GM19438 (cell line): Measurements from ENCODE around the gene MAML2.

Experiments
- ATAC-seq: cut with Tn5 transposase; IDR thresholded peaks from one replicate; pipeline ENCODE4 v1.9.1; 2021; ENCODE audit warnings: low read depth; ENCODE audit not compliant: unreplicated experiment

Gene MAML2

DNA sequence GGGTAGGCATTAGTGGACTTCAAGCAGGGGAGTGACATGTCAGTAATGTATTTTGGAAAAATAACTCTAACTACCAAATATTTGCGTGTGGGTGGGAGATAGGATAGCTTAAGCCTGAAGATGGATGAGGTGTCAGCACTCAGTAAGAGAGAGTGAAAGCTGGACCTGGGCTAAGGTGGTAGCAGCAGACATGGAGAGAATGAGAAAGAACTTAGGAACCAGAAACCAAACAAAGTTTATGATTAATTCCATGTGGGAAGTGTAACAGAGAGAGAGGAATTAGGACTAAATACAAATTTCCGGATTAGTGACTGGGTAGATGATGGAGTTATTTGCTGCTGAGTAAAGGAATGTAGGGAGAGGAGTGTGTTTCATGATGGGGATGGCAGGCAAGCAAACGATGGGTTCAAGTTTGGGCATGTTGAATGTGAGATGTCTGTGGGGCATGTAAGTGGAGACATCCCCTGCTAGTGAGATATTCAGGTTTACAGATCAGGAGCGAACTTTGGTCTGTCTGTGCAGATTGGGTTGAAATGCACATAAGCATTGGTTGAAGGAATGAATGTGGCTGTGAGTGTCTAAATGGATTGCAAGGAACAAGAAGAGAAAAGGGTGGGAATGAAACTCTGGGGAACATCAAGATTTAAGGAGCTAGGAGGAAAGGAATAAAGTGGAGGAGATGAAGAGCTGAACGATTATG is 233.5 kb downstream of the MAML2 start:
- no peak for ATAC-seq

DNA sequence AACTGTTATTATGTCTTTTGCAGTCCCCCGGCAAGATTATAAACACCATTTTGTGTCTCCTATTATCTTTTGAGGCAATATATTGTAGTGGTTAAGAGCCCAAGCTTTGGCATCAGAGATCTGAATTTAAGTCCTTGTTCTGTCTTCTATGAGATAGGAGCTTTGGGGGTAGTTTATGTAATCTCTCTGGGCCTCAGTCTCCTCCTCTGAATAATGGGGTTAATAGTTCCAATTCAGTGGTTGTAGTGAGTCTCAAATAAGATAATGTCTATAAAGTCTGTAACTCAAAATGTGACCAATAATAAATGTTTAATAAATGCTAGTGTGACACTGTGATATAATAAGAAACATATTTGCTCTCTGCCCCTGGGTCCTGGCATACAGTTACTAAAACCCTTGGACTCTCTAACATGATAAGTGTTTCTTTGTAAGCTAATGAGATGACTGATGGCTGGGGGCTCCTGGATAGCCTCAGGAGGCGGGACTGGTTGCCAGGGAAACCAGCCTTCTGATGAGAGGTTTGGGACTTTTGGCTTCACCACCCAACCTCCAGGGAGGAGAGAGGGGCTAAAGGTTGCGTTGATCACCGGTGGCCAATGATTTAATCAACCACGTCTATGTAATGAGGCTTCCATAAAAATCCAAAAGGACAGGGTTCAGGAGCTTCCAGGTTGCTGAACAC is 235.7 kb downstream of the MAML2 start:
- ATAC-seq: no peak

DNA sequence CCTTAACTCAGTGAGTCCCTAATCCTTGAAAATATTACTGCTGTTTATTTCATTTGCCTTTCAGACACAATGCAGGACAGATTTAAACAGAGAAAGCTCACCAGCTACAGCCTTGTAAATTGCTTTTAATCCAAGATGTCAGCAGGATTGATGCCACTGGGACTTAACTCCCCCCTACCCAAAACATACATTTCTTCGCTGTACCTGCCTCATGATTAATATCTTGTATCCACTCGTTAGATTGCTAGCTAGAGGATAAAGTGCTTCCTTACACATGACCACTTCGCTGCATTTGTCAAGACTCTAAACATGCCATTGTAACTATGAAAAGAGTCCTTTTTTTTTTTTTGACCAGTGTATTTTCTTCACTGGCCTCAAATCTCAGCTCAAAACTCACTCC is 236.3 kb downstream of the MAML2 start:
- no peak for ATAC-seq

DNA sequence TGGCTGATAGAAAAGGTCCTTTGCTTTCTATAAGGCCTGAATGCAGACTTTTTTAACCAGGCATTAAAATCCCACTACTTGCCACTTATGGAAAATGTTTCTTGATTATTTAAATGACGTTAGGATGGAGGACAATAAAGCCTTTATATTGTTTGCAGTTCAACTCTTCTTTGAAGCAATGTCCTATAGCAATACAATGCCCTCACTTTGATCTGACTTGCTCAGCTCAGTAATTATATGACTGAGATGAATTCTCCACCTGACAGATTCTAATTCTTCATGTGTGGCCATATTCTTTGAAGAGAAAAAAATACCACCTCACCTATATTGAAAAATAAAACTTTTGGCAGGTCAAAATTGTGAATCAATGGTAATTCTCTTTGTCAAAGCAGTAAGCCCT is 237.1 kb downstream of the MAML2 start:
- no peak for ATAC-seq

DNA sequence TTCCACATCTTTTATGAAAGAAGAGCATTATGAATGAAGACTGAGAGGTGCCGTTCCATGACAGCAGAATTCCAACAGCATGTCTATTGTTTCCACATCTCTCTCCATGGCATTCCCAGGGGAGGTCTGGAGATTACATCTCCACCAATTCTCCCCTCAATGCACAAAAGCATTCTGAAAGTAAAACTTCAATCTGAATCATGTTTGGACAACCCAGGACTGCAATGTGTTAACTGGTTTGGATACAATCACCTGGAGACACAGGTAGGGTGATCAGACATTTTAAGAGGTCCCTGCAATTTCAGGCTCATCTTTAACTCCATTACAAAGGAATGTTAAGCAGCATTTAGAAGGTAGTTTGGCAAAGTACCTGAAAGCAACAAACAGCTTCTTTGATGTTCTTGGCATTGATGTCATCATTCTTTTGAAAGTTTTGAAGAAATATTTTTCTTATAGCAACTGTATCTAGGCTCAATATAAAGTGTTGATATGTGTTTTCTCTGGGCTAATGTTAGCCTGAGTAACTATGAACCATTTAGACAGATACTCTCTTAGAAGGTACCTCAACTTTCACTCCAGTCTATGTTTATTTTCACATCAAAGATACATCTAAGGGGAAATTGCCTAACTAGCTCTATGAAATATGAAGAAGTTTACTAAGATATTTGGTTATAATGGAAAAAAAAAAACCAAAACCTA is 237.6 kb downstream of the MAML2 start:
- no peak for ATAC-seq

DNA sequence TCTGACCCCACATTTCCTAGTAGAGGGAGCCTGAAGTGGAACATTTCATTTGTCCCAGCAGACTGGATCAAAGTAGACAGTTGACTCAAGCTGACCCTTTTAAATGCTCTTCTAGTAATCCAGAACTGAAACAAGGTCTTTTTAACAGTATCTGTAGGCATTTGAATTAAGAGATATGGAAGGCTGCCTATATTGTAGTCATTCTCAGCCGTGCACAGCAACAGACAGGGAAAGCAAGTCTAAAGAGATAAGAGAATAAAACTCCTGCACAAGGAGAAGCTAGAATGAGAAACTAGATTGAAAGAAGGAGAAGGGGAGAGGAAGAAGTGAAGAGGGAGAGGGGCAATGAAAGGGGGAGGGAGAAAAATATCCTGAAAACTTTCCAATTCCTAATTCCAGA is 238.5 kb downstream of the MAML2 start:
- ATAC-seq: no peak

DNA sequence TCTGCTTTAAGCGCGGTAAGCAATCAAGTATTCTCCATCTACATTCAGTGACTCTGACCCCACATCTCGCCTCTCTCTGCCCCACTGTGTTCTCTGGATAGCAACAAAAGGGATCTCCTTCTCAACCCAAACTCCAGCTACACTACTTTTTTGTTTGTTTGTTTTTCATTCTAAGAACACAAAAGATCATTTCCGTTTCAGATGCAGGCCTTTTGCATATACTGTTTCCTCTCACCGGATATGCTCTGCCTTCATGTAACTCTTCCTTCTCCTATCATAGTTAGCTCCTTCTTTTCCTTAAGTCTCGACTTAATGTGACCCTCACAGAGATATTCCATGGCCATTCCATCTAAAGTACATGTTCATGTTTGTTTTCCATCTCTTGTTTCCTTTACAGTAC is 239.3 kb downstream of the MAML2 start:
- ATAC-seq: no peak

DNA sequence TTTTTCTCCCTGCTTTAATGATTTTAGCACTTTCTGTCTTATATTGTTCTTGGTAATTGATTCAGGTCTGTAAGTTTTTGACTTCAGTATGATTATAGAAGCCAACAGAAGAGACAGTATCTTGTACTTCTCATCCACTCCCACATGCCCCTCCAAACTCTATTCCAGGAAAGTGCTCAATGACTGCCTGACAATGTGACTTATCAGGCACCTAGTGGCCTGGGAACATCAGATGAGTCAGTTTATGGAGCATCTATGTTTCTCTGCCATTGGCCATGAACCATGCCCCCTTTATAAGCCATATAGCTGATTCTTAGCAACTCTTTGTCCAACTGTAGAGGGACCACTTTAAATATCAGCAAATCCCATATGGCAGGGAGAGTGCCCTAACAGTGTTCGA is 239.9 kb downstream of the MAML2 start:
- no peak for ATAC-seq

DNA sequence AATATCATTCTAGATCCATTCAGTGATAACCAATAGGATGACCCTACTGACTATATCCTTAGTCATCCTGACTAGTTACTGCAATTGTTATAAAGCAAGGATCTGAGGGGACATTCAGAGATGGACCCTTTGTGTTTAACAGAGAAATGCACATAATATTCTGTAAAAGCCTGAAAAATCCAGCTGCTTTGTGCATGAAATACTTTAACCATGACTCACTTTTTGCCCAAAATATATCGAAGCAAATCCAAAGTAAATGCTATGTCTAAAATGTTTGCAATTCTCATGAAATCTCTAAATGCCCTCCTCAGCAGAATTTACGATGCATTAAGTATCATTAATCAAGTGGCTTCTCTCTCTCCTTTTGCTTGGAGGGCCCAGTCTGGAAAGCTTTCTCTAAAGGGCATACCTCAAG is 240.3 kb downstream of the MAML2 start:
- ATAC-seq: no peak

DNA sequence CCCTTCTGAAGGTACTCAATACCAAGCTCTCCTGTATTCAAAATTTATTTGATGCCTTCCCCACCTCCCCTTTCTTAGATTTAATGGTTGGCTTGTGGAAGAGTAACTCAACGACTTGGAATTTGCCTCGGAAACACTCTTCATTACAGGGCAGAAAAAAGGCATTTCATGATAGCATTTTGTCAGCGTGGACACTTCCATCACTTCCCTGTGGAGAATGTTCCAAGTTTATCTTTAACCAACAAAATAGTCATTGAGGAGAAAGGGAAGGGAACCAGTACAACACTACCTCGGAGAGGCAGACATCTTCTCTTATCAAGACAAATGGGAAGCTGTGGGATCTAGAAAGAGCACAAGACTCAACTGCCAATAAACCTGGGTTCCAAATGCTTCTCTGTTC is 241.8 kb downstream of the MAML2 start:
- ATAC-seq: no peak

DNA sequence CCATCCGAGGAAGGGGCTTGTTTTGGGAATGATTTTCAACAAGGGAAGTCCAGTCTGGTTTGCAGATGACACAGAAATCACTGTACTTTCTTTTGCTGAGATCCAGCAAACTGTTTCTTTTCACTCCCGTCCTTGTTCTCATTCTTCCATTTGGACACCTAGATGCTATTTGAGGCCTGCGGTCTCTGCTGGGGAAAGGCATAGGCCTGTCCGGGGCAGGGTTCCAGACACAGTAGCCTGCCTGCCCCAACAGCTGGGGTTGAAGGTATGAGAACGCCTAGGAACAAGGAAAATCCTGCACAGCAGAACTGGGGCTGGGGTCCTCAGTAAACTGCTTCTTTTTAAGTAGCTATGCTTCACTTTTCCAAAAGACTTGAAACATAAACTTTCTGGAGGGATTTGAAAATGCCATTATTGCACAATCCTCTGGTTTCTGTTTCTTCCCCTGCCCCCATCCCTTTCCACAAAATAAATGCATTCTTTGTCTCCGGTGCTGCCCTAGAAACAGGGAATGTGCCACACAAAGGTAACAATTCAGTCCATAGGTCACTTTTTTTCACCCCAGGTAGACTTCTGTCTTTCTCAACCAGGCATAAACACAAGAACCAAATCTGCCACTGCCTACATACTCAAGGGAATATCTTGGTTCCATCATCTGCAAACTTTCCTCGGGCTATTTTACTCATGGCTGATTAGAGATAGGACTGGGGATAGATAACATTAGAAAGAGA is 244.3 kb downstream of the MAML2 start:
- ATAC-seq: no peak

DNA sequence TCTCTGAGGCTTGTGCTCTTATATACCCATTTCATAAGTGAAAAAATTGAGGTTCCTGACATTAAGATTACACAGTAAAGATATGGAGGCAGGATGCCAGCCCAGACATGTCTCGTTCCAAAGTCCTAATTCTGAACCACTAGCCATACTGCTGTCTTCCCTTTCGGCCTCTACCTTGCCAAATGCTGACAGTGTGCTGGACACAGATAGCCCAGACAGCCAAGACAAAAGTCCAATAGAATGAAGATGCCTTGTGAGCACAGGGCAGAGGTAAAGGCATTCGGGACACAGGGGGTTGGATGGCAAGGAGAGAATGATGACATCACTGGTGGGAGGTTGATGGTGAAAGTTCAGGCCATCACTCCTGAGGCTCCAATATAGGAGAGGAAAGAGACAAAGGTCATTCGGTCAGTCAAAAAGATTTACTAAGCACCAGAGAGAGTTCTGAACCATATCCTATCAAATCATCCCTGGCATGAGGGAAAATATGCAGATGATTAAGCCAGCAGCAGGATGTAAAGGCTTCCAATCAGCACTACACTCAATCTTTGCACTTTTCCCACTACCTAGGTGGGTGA is 245.1 kb downstream of the MAML2 start:
- ATAC-seq: no peak

DNA sequence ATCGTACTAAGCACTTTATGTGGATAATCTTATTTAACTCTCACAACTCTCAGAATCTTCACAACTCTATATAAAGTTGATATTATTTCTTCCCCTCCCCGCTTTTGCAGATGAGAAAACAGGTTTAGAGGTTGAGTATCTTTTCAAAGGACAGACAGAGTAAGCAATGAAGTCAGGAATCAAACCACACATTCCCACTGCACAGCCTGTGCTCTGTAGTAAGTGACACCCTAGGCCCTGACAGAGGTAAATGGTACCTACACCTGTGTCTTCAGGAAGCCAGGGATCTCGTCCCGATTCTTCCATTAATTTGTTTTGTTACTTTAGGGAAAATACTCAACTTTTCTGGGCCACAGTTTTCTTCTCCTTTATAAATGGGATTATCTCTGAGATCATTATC is 246.6 kb downstream of the MAML2 start:
- ATAC-seq: no peak

DNA sequence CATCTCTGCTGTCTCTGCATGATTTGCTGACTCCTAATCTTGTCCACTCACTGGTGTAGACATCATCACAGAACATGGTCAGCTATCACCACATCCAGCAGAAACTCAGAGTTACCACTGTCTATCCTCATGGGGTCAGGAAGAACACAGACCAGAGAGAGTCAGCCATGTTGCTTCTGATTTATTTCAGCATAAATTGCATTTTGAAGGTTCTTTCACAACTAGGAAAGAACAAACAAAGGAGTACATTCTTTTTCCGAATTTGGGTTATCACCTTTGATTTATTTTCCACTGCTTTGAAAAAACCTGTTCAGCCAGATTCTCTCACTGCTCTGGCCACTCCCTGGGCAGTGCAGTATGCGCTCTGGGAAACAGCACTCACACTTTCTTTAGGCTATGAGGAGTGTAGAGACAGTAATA is 247.1 kb downstream of the MAML2 start:
- no peak for ATAC-seq

DNA sequence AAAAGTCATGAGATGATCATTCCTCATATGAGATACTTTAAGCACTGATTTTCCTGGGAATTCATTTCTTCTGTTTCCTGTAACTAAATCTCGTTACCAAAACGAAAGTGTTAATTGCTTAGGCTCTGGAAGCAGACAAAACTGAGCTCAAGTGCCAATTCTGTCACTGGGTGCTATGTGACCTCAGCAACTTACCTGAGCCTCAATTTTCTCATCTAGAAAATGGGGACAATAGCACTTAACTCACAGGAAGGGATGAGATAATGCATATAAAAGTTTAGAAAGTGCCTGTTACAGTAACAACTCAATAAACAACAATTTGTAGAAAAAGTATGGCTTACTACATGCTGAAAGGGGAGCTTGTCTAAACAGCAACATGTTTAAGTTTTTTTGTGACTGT is 248.8 kb downstream of the MAML2 start:
- no peak for ATAC-seq

DNA sequence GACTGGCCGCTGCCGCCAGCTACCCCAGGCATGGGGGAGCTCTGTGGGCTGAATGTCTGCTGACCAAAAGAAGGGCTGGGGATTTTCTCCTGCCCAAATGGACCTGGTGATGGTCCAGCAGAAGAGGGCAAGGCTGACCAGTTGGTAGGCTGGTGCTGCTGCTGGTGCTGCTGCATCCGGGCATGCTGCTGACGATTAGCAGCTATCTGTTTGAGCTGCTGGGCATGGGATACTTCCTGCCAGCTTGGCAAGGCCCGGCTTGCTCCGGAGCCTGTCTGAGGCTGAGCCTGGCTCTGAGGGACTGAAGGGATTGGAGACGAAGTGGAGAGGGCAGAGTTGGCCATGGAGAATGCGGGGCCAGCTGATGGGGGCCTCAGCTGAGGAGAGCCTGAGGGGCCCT is 250.5 kb downstream of the MAML2 start:
- no peak for ATAC-seq

DNA sequence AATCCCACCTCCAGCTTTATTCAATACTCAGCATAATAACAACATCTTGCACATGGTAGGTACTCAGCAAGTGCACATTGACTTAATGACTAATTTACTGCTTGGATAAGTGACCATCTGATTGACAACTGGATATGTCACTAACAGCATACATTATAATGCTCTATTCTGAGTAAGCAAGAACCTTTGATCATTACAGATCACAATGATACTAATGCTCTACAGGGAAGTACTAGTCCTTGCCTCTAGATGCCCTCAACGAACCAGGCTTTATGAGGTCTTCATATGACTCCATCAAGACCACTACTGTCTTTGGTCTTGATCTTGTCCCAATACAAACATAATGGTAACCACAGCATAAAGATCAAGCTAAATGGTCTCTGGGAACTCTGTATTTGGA is 251.5 kb downstream of the MAML2 start:
- no peak for ATAC-seq

DNA sequence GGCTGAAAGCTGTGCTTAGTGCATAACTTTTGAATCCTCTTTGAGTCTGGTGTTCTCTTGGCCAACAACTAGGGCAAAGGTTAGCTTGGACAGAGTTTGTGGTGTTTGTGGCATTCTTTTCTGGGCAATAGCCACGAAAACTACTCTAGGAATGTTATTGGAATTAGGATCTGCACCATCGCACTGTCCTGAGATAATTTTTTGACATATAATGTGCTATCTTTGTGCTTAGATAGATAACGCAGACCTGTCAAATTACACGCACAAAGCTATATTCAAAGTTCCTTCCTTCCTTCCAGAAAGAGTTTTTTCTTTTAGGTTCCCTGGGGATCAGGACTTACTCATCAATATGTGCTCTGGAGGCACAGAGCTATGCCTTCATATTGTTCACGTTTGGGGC is 252.3 kb downstream of the MAML2 start:
- ATAC-seq: no peak

DNA sequence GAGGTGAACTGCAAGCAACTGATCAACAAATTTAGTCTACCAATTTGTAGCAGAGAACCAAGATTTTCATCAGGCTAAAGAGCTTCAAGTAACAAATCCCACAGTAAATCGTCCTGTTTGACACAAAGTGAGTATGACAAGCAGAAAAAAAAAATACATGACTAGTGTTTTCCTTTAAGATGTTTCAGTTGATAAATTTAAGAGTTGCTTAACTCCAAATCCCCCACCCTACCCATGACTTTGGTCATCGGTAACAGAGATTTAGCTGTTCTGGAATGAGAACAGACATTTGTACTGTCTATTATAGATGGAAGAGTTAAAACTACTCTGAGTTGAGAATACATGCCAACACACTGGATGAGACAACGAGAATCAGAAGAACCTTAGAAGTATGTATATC is 254.1 kb downstream of the MAML2 start:
- no peak for ATAC-seq

DNA sequence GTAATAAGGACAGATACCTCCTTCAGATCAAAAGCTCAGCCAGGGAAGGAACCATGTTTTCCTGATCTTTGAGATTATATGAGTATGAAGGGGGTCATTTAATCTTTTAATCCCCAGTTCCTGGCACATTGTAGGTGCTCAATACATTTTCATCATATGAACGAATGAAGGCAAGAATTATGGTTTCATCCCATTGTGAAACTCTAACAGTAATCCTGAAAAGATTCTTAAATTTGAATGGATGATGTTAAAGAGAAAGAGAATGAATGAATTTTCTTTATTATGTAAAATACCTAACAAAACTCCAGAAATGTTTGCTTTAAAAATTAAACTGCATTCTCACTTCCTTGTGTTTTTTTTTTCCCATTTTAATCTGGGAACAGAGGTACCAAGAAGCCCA is 256.9 kb downstream of the MAML2 start:
- no peak for ATAC-seq
